Measurements from ENCODE around the gene ENPEP.
A peak's percentile ranks its signal among the peaks of the same experiment; 100 is the strongest.
"Not testable (repeated sequence)": the region's sequence is repeated elsewhere in the genome, so short reads cannot be mapped to it uniquely, and the experiment has no call there.

ENPEP gene, protein sequence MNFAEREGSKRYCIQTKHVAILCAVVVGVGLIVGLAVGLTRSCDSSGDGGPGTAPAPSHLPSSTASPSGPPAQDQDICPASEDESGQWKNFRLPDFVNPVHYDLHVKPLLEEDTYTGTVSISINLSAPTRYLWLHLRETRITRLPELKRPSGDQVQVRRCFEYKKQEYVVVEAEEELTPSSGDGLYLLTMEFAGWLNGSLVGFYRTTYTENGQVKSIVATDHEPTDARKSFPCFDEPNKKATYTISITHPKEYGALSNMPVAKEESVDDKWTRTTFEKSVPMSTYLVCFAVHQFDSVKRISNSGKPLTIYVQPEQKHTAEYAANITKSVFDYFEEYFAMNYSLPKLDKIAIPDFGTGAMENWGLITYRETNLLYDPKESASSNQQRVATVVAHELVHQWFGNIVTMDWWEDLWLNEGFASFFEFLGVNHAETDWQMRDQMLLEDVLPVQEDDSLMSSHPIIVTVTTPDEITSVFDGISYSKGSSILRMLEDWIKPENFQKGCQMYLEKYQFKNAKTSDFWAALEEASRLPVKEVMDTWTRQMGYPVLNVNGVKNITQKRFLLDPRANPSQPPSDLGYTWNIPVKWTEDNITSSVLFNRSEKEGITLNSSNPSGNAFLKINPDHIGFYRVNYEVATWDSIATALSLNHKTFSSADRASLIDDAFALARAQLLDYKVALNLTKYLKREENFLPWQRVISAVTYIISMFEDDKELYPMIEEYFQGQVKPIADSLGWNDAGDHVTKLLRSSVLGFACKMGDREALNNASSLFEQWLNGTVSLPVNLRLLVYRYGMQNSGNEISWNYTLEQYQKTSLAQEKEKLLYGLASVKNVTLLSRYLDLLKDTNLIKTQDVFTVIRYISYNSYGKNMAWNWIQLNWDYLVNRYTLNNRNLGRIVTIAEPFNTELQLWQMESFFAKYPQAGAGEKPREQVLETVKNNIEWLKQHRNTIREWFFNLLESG

GRCh38 chr4:110475881-110476818 lies at the start of gene ENPEP:
ENPEP (plus strand) TSS chr4:110476155; CDS start chr4:110476415, 260 bp downstream.
- DNase-seq: peak in 2 of 3 experiments; percentile 32 to 69

- DNase-seq: not testable (repeated sequence)
Measured at GRCh38 chr4:110431805-110432204, 44.1 kb upstream of the ENPEP start.

DNA sequence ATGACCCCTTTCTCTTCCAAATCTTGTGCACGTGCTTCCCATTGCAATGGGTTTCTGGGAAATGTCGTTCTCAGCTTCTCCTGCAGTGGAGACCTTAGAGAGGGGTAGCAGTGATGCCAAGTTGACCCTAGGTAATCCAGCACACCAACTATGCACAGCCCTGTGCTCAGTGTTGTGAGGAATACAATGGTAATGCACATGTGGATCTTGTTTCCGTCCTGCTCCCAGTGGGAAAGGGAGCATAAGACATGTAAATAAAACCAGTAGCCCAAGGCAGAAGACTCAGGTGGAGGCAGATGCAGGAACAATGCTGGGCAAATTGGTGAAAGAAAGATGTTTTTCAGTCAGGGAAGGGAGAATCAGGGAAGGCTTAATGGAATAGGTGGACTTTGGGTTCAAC lies 38.7 kb upstream of the ENPEP start:
- not testable (repeated sequence) for DNase-seq

DNA sequence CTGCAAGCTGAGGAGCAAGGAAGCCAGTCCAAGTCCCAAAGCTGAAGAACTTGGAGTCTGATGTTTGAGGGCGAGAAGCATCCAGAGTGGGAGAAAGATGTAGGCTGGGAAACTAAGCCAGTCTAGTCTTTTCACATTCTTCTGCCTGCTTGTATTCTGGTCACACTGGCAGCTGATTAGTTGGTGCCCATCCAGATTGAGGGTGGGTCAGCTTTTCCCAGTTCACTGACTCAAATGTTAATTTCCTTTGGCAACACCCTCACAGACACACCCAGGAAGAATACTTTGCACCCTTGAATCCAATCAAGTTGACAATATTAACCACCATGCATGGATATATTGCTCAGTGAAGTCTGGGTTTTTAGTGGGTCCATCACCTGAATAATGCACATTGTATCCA lies 36.7 kb upstream of the ENPEP start:
- DNase-seq: not testable (repeated sequence)

DNA sequence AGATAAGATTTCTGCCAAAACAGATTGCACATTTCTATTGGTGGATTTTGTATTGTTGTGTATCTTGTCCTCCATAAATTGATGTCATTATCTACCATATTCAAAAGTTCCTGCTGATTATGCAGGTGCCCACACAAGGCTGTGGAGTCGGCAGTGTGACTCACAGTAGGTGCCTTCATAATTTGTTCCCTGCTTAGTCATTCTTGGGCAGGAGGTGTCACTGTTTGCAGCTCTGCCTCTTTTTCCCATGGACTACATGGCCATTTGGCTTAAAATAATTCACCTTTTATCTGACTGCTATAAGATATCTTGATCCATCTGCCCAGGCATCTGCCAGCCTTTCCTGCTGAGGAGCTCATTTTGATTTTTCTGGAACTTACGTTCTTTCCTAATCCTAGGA lies 33.6 kb upstream of the ENPEP start:
- DNase-seq: no peak

DNA sequence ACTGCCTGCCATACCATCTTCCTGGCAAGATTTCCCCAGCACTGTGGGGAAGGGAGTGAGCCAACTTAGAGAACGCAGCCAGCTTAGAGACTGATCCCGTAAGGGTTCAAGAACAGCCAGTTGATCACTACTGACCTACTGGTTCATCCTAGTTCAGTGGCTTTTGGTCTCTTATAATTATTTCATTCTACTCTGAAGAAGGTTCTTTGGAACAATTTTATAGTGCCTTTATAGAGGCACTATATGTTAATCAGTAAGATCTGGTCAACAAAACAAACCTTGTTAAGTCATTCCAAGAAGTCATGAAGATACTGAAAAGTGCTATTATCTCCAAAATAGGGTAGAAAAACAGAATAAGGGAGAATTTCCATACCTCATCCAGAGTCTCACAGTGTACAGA lies 33.2 kb upstream of the ENPEP start:
- DNase-seq: no peak

GRCh38 chr4:110449947-110450346 lies 26.0 kb upstream of the ENPEP start:
- DNase-seq: no peak

- DNase-seq: no peak
Measured at GRCh38 chr4:110452546-110452945, 23.4 kb upstream of the ENPEP start.

DNA sequence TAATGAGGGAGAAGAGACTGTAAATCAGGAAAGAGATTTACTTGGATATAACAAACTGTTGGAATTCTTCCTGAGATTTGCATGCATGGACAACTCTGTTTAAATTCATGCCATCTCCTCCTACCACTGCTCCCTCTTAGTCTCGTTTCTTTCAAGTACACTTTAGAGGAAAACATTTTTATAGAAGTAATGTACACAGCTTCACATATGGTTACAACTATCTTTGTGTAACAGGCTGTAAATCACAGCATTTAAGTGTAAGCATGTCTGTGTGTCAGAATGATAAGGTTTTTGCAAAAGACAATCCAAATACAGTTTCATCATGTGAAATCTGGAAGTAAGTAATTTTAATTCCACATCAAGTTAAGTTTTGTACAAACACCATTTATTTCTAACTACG lies 21.5 kb upstream of the ENPEP start:
- DNase-seq: no peak

DNA sequence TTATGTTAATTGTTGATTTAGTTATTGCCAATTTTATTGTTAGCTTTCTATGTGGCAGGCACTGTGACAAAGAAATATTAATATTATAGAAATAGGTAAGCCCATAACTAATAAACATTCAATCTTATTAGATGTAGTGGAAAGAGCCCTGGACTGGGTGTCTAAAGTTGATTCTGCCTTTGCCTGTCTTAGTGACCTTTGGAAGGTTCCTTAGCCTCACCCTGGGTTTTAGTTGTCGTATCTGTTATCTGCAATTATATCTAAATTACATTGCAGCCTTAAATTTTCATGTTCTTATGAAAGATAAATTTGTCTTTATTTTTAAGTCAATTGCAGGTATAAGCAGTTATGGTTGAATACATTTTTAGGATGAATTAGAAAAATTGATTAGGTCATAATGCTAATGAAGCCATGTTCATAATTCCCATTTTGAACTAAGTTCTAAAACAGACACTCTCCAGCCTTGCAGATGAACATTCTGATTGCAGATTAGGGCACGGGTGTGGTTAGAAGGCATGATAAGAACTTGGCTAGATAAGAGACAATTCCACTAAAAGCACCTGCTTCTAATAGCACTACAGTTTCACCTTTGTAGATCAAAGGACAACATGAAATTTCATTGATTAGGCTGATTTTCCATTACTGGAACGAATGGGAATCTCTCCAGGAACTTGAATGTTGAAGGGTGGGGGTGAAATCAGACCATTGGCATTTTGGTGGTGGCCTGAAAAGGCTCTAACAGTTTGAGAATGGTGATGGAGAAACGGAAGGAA lies 17.3 kb upstream of the ENPEP start:
- no peak for DNase-seq

DNA sequence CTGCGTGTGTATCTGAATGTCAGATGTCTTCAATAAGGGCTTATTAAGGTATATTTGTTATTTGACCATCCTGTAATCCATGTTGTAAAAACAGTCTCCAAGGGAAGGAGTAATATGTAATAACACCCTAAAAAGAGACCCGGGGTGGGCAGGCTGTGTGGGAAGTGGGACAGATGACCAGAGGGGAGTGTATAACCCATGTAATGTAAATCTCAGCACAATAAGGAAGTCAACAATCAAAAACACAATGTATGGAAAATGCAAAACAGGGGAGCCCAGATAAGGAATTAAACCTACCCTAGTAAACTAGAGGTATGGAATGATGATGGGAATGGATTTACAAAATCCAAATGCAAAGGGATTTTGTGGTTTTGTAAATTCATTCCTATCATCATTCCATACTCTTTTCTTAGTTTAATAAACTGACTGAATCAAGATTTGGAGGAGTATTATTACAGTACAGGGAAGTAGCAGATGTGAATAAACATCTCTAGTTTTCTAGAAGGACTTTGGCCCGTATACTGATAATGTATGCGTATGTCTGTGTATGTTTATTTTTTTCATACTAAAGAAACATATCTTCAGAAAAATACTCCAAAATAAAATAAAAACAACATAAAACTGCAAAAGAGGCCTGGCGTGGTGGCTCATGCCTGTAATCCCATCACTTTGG lies 15.7 kb upstream of the ENPEP start:
- DNase-seq: no peak

- no peak for DNase-seq
Measured at GRCh38 chr4:110467400-110467799, 8.6 kb upstream of the ENPEP start.

DNA sequence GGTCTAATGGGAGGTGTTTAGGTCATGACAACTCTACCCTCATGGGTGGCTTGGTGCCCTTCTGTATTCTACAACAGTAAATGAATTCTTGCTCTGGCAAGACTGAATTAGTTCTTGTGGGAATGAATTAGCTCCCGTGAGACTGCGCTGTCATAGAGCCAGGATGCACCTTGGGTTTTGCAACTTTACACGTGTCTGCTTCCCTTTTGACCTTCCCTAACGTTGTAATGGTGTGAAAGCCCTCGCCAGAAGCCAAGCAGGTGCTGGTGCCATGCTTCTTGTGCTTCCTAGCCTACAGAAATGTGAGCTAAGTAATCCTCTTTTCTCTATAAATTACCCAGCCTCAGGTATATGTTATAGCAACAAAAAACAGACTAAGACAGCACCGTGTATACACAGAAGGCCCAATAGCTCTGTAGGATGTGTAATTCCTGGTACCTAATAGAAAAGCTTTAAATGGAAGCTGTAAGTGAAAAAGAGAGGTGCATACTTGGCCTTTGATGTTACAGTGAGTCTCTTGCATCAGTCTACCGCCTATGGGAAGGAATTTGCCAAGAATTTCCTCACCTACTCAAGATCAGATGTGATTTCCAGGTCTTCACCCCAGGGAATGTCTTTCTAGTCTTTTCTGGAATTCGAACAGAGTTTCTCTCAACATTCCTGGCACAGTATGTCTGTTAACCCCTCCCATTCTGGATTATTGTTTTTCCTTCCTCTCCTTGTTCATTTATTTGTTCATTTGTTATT lies 3.2 kb upstream of the ENPEP start:
- DNase-seq: no peak

DNA sequence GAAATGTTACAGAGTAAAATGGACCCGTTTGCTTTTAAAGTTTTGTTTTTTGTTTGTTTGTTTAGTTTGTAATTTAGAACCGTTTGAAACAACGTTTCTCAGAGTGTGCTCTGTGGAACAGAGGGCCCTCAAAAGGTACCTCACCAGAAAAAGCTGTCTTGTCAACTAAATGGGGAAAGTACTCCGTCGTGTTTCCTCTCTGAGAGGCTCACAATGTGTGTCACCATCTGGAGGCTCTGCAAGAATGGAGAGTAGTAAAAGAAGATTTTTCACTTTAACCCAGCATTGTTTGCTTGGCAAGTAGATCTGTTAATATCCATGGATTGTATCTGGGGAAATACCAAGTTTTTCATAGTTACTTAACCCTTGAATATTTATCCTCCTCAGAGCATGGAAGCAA lies 1.5 kb upstream of the ENPEP start:
- no peak for DNase-seq

GRCh38 chr4:110475080-110475479 lies 875 bp upstream of the ENPEP start:
- not testable (repeated sequence) for DNase-seq

GRCh38 chr4:110477836-110478235 lies 1.9 kb downstream of the ENPEP start:
- DNase-seq: no peak

DNA sequence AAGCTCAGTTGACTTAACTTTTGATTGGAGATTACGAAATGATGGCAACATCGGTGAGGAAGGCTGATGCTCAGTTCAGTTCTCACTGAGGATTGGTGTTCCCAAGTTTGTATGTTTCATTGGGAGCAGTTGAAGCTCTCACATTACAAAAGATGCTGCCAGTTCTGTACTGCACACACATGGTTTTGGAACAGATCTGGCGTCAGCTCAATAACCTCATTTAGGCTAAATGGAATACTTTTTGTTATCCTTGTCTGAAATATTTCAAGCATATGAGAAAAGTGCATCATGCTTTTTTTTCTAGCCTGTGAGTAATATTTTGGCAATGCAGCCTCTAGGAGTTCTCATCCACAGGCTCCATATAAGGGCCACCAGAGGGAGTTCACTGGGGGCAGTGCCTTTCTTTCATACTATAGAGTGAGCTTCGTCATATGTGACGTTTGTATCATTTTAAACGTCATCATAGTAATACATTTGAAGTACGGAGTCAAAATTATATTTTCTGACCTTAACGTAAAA lies 4.1 kb downstream of the ENPEP start:
- no peak for DNase-seq

DNA sequence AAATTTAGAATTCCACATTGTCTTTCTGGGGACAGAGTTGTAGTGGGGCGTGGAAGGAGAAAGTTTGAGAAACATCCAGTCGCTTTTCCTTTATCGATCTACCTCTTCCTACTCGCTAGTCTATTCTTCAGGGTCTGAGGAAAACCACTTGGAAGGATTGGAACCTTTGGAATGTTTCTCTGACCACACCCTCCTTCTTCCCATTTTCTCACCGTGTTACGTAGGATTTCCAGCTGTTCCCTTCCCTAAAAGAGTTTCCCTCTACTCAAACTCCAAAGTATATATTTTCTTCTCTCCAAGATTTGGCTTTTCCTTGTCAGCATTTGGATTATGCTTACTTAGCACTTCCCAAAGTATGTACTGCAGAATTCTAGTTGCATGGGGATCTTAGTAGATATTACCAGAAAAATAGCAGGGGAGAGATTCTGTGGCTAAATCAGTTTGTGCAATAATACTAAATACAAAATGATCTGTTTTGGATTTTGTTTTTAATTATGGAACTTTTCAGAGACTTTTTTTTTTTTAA lies 4.9 kb downstream of the ENPEP start:
- no peak for DNase-seq

GRCh38 chr4:110483516-110483915 lies 7.6 kb downstream of the ENPEP start:
- no peak for DNase-seq

DNA sequence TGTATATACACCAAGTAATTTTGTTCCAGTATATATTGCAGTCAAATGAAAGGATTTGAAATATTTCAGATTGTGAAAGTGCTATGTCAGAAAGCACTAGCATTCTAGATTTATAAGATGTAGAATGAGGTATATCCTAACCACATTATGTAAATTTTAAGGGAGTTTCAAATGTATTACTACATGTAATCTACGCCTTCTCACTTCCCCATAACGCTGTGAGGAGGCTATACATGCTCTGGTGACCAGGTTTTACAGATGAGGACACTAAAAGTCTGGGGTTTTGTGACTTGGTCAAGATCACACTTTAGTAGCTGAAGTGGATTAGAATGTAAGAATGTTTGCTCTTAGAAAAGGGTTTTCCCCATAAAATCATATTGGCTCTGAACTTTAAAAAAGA lies 8.1 kb downstream of the ENPEP start:
- DNase-seq: no peak
